ENCODE measurements around the gene KIF9. TPM values are rescaled to one million over a fixed set of nuclear protein-coding genes. Genes with fewer than 3 reads are reported as not detected.
A peak's percentile ranks its signal among the peaks of the same experiment; 100 is the strongest.

KIF9 gene
- total RNA-seq, 1 donor from 2014 or later, result 7.5 TPM

GRCh38 chr3:47225310-47225906, 57.2 kb downstream of the KIF9 start:
- Histone ChIP-seq H3K27me3 (ENCODE audit: insufficient read depth, low read length) (no peaks in the 10 kb centered on the region), H4K20me1 (ENCODE audit: insufficient read depth, low read length) (no peaks in the 10 kb centered on the region), H3K4me2 (ENCODE audit: low read length) (no peak overlapping the region), H3K79me2 (ENCODE audit: insufficient read depth, low read length) (no peaks in the 10 kb centered on the region), H3K4me3 (ENCODE audit: insufficient read depth, low read depth, low read length) (no peak overlapping the region), H3K27ac (ENCODE audit: low read depth, low read length) (no peak overlapping the region), H3K9me3 (ENCODE audit: insufficient read depth, low read depth, low read length) (no peaks in the 10 kb centered on the region), H3K4me1 (ENCODE audit: insufficient read depth, low read length) (no peaks in the 10 kb centered on the region), H3K9ac (ENCODE audit: low read length) (no peak overlapping the region), H3K36me3 (ENCODE audit: insufficient read depth, low read length) (no peaks in the 10 kb centered on the region), H2AFZ (ENCODE audit: low read depth, low read length) (no peak overlapping the region)
- TF ChIP-seq, protein P1, sequence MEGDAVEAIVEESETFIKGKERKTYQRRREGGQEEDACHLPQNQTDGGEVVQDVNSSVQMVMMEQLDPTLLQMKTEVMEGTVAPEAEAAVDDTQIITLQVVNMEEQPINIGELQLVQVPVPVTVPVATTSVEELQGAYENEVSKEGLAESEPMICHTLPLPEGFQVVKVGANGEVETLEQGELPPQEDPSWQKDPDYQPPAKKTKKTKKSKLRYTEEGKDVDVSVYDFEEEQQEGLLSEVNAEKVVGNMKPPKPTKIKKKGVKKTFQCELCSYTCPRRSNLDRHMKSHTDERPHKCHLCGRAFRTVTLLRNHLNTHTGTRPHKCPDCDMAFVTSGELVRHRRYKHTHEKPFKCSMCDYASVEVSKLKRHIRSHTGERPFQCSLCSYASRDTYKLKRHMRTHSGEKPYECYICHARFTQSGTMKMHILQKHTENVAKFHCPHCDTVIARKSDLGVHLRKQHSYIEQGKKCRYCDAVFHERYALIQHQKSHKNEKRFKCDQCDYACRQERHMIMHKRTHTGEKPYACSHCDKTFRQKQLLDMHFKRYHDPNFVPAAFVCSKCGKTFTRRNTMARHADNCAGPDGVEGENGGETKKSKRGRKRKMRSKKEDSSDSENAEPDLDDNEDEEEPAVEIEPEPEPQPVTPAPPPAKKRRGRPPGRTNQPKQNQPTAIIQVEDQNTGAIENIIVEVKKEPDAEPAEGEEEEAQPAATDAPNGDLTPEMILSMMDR (IDR thresholded peaks at IDR 0.05; ENCODE audit: insufficient read depth, low read depth, low read length), result no peak
- TF ChIP-seq EZH2 (IDR thresholded peaks at IDR 0.05; ENCODE audit: insufficient read depth, low read length), result no peak
- Mint-ChIP-seq H3K4me3 (ENCODE audit: unreplicated experiment) (no peak overlapping the region), H3K27ac (ENCODE audit: unreplicated experiment) (peak overlapping the region; percentile 67), H3K27me3 (ENCODE audit: low read depth, unreplicated experiment) (no peaks in the 10 kb centered on the region), H3K4me1 (ENCODE audit: low read depth, unreplicated experiment) (peaks cover 16% of the 10 kb centered on the region), H3K9me3 (ENCODE audit: unreplicated experiment) (peaks cover 3% of the 10 kb centered on the region), H3K36me3 (ENCODE audit: low read depth, unreplicated experiment) (peaks cover 16% of the 10 kb centered on the region)
- DNase-seq (ENCODE audit: low read depth), result no peak
- FAIRE-seq, result no peak

GRCh38 chr3:47223755-47224154, 58.8 kb downstream of the KIF9 start:
- no peaks in the 10 kb centered on the region for H3K79me2 ChIP-seq (ENCODE audit: insufficient read depth, low read length)
- no peaks in the 10 kb centered on the region for H3K4me1 ChIP-seq (ENCODE audit: insufficient read depth, low read length)
- peaks cover 16% of the 10 kb centered on the region for H3K4me1 Mint-ChIP-seq (ENCODE audit: low read depth, unreplicated experiment)
- H3K27me3 ChIP-seq (ENCODE audit: insufficient read depth, low read length), result no peaks in the 10 kb centered on the region
- no peaks in the 10 kb centered on the region for H4K20me1 ChIP-seq (ENCODE audit: insufficient read depth, low read length)
- no peak overlapping the region for H2AFZ ChIP-seq (ENCODE audit: low read depth, low read length)
- no peak overlapping the region for H3K27ac ChIP-seq (ENCODE audit: low read depth, low read length)
- H3K36me3 Mint-ChIP-seq (ENCODE audit: low read depth, unreplicated experiment), result peaks cover 16% of the 10 kb centered on the region
- no peak overlapping the region for H3K4me2 ChIP-seq (ENCODE audit: low read length)
- no peak for TF ChIP-seq EZH2 (IDR thresholded peaks at IDR 0.05; ENCODE audit: insufficient read depth, low read length)
- TF ChIP-seq, protein P1 (IDR thresholded peaks at IDR 0.05; ENCODE audit: insufficient read depth, low read depth, low read length), result no peak
- FAIRE-seq, result no peak
- H3K4me3 ChIP-seq (ENCODE audit: insufficient read depth, low read depth, low read length), result no peak overlapping the region
- no peak overlapping the region for H3K9ac ChIP-seq (ENCODE audit: low read length)
- H3K9me3 ChIP-seq (ENCODE audit: insufficient read depth, low read depth, low read length), result no peaks in the 10 kb centered on the region
- H3K27ac Mint-ChIP-seq (ENCODE audit: unreplicated experiment), result no peak overlapping the region
- no peak for DNase-seq (ENCODE audit: low read depth)
- no peaks in the 10 kb centered on the region for H3K36me3 ChIP-seq (ENCODE audit: insufficient read depth, low read length)
- H3K9me3 Mint-ChIP-seq (ENCODE audit: unreplicated experiment), result peaks cover 3% of the 10 kb centered on the region
- no peaks in the 10 kb centered on the region for H3K27me3 Mint-ChIP-seq (ENCODE audit: low read depth, unreplicated experiment)
- H3K4me3 Mint-ChIP-seq (ENCODE audit: unreplicated experiment), result no peak overlapping the region

GRCh38 chr3:47221798-47222197, 60.8 kb downstream of the KIF9 start:
- Mint-ChIP-seq H3K36me3 (ENCODE audit: low read depth, unreplicated experiment) (peaks cover 8% of the 10 kb centered on the region), H3K27ac (ENCODE audit: unreplicated experiment) (no peak overlapping the region), H3K9me3 (ENCODE audit: unreplicated experiment) (no peaks in the 10 kb centered on the region), H3K4me3 (ENCODE audit: unreplicated experiment) (no peak overlapping the region), H3K4me1 (ENCODE audit: low read depth, unreplicated experiment) (peaks cover 8% of the 10 kb centered on the region), H3K27me3 (ENCODE audit: low read depth, unreplicated experiment) (no peaks in the 10 kb centered on the region)
- Histone ChIP-seq H3K4me2 (ENCODE audit: low read length) (no peak overlapping the region), H3K4me3 (ENCODE audit: insufficient read depth, low read depth, low read length) (no peak overlapping the region), H3K9me3 (ENCODE audit: insufficient read depth, low read depth, low read length) (no peaks in the 10 kb centered on the region), H3K79me2 (ENCODE audit: insufficient read depth, low read length) (no peaks in the 10 kb centered on the region), H3K4me1 (ENCODE audit: insufficient read depth, low read length) (no peaks in the 10 kb centered on the region), H3K9ac (ENCODE audit: low read length) (no peak overlapping the region), H2AFZ (ENCODE audit: low read depth, low read length) (no peak overlapping the region), H3K36me3 (ENCODE audit: insufficient read depth, low read length) (no peaks in the 10 kb centered on the region), H3K27me3 (ENCODE audit: insufficient read depth, low read length) (no peaks in the 10 kb centered on the region), H3K27ac (ENCODE audit: low read depth, low read length) (no peak overlapping the region), H4K20me1 (ENCODE audit: insufficient read depth, low read length) (no peaks in the 10 kb centered on the region)
- no peak for TF ChIP-seq EZH2 (IDR thresholded peaks at IDR 0.05; ENCODE audit: insufficient read depth, low read length)
- TF ChIP-seq, protein P1 (IDR thresholded peaks at IDR 0.05; ENCODE audit: insufficient read depth, low read depth, low read length), result no peak
- FAIRE-seq, result no peak
- DNase-seq (ENCODE audit: low read depth), result no peak

All from astrocyte (in vitro differentiated cells and primary cell).